Neural progenitor cell (in vitro differentiated cells): ENCODE data around the gene ACTL7B.

ENCODE experiments used
- EZH2 ChIP-seq: fragments of 200-600 bp; sonication (generic); IDR thresholded peaks from 2 replicates; pipeline ENCODE4 v1.6.1; 2017; ENCODE audit warnings: antibody characterized with exemption, mild to moderate bottlenecking, moderate library complexity
- EZH2phosphoT487 ChIP-seq: fragments of 200-600 bp; sonication (generic); IDR thresholded peaks from 2 replicates; pipeline ENCODE4 v1.6.1; 2017; ENCODE audit warnings: antibody characterized with exemption
- TF ChIP-seq, protein P1 (sequence below): fragments of 200-600 bp; sonication (generic); IDR thresholded peaks from 2 replicates; pipeline ENCODE4 v1.5.1; 2017; ENCODE audit warnings: antibody characterized with exemption, mild to moderate bottlenecking

DNA sequence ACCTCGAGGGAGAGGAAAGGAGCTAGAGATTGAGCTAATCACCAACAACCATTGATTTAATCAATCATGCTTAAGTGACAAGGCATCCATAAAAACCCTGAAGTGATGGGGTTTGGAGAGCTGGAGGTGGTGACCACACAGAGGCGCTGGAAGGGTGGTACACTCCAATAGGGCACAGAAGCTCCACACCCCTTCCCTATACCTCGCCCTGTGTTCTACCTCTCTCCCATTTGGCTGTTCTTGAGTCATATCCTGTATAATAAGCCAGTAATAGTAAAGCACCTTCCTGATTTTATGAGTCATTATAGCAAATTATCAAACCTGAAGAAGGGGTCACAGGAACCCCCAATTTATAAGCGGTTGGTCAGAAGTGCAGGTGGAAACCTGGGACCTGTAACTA lies 18.3 kb downstream of the ACTL7B start:
- TF ChIP-seq, protein P1, sequence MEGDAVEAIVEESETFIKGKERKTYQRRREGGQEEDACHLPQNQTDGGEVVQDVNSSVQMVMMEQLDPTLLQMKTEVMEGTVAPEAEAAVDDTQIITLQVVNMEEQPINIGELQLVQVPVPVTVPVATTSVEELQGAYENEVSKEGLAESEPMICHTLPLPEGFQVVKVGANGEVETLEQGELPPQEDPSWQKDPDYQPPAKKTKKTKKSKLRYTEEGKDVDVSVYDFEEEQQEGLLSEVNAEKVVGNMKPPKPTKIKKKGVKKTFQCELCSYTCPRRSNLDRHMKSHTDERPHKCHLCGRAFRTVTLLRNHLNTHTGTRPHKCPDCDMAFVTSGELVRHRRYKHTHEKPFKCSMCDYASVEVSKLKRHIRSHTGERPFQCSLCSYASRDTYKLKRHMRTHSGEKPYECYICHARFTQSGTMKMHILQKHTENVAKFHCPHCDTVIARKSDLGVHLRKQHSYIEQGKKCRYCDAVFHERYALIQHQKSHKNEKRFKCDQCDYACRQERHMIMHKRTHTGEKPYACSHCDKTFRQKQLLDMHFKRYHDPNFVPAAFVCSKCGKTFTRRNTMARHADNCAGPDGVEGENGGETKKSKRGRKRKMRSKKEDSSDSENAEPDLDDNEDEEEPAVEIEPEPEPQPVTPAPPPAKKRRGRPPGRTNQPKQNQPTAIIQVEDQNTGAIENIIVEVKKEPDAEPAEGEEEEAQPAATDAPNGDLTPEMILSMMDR, result no peak
- no peak for TF ChIP-seq EZH2phosphoT487
- TF ChIP-seq EZH2, result no peak
